Endometrial microvascular endothelial cells (primary cell): Measurements from ENCODE around the gene MUC21. TPM values are rescaled to one million over a fixed set of nuclear protein-coding genes. Genes with fewer than 3 reads are reported as not detected.
"Not testable (repeated sequence)": the region's sequence is repeated elsewhere in the genome, so short reads cannot be mapped to it uniquely, and the experiment has no call there.

Experiments
- in situ Hi-C: cut with HindIII; loops from 2 replicates; pipeline ENCODE4 v1.10.0; 2017; ENCODE audit warnings: low sequenced_read_pairs, low pct_unique_long_range_greater_than_20kb; ENCODE audit errors: inconsistent ontology term
- total RNA-seq: library from RNA; depleted of rRNA; stranded (reverse); fragments of >200 nt; gene quantifications from one replicate; pipeline ENCODE4 v1.2.3, GENCODE V29; 2015; ENCODE audit errors: inconsistent ontology term

MUC21 gene
- total RNA-seq, 1 donor from 2014 or later = not detected

GRCh38 chr6:31001281-31001888 is 17.9 kb downstream of the MUC21 start:
- in situ Hi-C loops = no loop called here

DNA sequence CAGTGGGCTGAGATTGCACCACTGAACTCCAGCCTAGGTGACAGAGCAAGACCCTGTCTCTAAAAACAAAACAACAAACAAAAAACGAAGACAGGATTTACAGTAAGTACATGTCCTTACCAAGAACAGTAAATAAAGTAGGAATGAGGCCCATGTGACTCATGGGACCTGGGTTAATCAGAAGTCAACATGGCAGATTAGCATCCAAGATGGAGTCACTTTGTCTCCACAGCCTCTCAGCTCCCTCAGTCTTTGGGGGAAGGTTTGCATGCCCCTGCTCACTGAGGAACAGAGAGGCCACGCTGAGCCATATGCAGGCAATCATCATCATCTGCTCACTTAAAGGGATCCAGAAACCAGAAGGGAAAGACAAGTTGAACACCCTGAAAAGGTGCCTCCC is 19.0 kb downstream of the MUC21 start:
- in situ Hi-C loops = no loop called here

GRCh38 chr6:31004794-31005193 is 21.3 kb downstream of the MUC21 start:
- in situ Hi-C loops = no loop called here

DNA sequence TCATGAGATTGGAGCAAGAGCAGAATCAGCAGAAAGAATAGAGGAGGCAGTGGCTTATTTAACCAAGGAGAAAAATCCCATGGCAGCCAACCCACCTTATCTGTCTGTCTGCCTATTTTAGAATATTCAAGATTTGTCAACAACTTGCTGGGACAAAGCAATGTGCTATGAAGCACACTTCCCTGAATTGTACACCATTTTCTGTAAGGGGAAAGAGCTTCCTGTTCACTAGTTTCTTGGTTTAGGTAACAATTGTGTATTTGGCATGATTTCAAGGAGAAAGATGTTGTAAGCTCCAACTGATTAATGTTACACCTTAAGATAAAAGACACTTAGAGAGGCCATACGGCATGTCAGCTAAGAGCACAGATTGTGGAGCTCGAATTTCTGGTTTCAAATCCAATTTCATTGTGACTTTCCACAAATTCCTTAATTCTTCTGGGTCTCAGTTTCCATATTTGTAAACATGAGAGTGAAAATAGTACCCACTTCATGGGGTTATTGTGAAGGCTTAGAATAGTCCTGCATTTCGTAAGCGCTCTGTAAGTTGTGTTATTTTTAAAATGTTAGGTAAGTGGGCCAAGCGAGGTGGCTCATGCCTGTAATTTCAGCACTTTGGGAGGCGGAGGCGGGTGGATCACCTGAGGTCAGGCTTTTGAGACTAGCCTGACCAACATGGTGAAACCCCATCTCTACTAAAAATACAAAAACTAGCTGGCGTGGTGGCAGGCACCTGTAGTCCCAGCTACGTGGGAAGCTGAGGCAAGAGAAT is 21.9 kb downstream of the MUC21 start:
- in situ Hi-C loops = no loop called here

DNA sequence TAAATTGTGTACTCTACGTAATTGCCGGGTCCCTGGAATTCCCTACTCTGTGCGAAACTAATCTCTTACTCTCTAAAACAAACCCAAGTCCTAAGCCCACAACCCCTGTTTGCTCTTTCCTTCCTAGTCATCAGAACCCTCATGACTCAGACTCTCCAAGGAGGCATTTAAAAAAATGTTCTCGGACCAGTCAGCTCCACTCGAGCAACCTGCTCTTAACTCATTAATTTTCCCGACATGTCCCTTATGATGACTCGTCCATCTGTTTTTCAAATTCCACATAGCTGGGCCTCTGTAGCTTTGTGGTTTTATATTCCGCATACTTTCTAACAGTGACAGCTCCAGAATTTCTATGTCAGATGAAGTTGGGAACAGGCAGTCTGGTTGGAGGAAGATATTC is 24.2 kb downstream of the MUC21 start:
- in situ Hi-C loops = no loop called here

DNA sequence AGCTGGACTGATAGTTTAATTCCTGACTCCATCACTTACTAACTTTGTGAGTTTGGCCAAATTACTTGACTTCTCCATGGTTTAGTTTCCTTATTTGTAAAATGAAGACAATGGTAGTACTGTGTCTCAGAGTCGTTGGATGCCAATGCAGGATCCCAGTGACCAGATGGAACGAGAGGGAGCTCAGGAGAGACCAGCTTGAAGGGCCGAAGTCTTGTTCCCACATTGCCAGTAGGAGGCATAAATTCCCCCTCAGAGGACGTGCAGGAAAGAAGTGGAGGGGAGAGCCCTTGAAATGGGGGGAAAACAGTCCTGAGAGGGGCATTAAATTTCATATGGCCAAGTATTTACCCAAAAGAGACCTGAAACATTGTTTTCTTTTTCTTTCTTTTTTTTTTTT is 24.6 kb downstream of the MUC21 start:
- in situ Hi-C loops = no loop called here

GRCh38 chr6:31009731-31010130 is 26.2 kb downstream of the MUC21 start:
- in situ Hi-C loops = no loop called here

DNA sequence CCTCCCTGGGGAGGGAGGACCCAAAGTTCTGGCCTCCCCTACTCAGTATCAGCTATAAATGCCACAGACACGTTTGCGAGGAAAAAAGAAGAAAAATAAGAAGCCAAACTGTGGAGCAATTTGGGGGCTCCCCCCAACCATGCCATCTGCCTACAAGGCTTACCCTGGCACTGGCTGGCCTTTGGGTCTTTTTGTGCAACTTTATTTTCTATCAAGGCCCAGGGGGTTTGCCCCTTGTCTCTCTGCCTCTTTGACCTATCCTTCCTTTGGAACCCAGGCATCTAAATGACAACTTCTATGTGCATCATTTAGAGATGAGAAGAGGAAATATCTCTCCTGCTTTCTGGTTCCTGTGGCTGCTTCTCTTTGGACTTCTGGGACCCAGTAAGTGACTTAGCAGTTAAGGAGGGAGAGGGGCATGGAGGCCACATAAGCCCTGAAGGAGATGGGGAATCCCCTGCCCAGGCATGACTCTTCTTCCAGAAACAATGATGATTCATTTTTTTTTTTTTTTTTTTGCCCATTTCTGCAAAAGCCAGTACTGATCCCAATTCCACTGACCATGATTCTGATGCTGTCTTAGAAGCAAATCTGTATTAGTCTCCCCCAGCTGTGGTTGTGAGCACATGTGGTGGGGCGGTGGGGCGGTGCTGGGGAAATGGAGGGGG is 27.0 kb downstream of the MUC21 start, which contains the start of gene MUC22:
Gene MUC22 (plus strand): TSS at position 82 of the 668 bp plus-strand sequence. CDS start 233 bp downstream, at position 315.
- in situ Hi-C loops = no loop called here

- in situ Hi-C loops = no loop called here
Measured at GRCh38 chr6:31011153-31011552, 27.6 kb downstream of the MUC21 start.

- in situ Hi-C loops = no loop called here
Measured at GRCh38 chr6:31016659-31017299, 33.3 kb downstream of the MUC21 start.

DNA sequence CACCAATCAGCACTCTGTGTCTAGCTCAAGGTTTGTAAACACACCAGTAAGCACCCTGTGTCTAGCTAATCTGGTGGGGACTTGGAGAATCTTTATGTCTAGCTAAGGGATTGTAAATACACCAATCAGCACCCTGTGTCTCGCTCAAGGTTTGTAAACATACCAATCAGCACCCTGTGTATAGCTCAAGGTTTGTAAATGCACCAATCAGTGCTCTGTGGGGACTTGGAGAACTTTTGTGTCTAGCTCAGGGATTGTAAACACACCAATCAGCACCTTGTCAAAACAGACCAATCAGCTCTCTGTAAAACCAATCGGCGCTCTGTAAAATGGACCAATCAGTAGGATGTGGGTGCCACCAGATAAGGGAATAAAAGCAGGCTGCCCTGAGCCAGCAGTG is 33.9 kb downstream of the MUC21 start:
- in situ Hi-C loops = not testable (repeated sequence)

DNA sequence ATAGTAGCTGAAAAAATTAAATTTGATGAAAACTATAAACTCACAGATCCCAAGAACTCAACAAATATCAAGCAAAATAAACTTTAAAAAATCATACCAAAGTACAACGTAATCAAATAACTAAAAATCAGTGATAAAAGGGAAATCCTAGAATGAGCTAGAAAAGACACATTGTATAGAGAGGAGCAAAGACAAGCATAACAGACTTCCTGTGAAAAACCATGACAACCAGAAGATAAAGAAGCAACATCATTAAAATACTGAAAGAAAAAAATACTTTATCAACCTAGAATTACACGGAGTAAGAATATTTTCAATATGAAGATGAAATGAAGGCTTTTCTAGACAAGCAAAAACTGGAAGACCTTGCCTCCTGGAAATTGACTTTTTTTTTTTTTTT is 36.5 kb downstream of the MUC21 start:
- in situ Hi-C loops = no loop called here

DNA sequence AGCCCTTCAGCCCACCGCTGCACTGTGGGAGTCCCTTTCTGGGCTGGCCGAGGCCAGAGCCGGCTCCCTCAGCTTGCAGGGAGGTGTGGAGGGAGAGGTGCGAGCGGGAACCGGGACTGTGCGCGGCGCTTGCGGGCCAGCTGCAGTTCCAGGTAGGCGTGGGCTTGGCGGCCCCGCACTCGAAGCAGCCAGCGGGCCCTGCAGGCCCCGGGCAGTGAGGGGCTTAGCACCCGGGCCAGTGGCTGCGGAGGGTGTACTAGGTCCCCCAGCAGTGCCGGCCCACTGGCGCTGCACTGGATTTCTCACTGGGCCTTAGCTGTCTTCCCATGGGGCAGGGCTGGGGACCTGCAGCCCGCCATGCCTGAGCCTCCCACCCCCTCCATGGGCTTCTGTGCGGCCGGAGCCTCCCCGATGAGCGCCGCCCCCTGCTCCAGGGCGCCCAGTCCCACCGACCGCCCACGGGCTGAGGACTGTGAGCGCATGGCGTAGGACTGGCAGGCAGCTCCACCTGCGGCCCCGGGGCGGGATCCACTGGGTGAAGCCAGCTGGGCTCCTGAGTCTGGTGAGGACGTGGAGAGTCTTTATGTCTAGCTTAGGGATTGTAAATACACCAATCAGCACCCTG is 37.2 kb downstream of the MUC21 start:
- in situ Hi-C loops = not testable (repeated sequence)

GRCh38 chr6:31021705-31022531 is 38.4 kb downstream of the MUC21 start:
- in situ Hi-C loops = not testable (repeated sequence)

GRCh38 chr6:31025595-31025994 is 42.1 kb downstream of the MUC21 start:
- in situ Hi-C loops = no loop called here

GRCh38 chr6:31031095-31031494 is 47.6 kb downstream of the MUC21 start:
- in situ Hi-C loops = no loop called here

- in situ Hi-C loops = no loop called here
Measured at GRCh38 chr6:31033075-31033474, 49.6 kb downstream of the MUC21 start.

DNA sequence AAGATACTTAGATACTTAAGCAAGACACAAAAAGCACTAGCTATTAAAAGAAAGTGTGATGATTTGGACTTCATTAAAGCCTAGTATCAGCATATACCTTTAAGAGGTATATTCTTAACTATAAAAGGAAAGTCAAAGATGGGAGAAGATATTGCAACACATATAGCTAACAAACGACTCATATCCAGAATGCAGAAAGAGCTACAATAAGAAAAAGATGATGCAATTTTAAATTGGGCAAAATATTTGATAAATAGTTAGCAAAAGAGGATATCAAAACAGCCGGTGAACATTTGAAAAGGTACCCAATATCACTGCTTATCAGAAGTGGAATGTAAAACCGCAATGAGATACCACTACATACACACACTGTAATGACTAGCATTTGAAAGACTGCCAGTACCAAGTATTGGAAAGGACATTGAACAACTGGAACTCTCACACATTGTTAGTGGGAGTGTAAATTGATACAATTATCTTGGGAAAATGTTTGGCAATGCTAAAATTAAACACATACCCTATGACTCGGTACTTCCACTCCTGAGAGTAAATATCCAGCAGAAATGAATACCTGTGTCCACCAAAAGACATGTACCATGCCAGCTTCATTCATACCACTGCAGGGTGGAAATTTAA is 52.5 kb downstream of the MUC21 start:
- in situ Hi-C loops = no loop called here
